ENCODE data around the gene FZR1.
"Not testable (repeated sequence)": the region's sequence is repeated elsewhere in the genome, so short reads cannot be mapped to it uniquely, and the experiment has no call there.

Gene FZR1

GRCh38 chr19:3577723-3578344 lies 71.7 kb downstream of the FZR1 start:
- Histone ChIP-seq H3K27ac (ENCODE audit: low read length) (no peak overlapping the region), H3K27me3 (ENCODE audit: control insufficient read depth, insufficient read depth, low read length) (no peaks in the 10 kb centered on the region), H3K4me1 (ENCODE audit: control insufficient read depth, low read depth, low read length) (peaks cover 6% of the 10 kb centered on the region), H3K4me3 (ENCODE audit: low read length) (no peak overlapping the region), H3K9ac (ENCODE audit: low read length) (no peak overlapping the region), H3K36me3 (ENCODE audit: control insufficient read depth, low read depth, low read length) (no peaks in the 10 kb centered on the region), H3K9me3 (ENCODE audit: control insufficient read depth, low read depth, low read length) (no peaks in the 10 kb centered on the region)

- Histone ChIP-seq H3K9me3 (ENCODE audit: control insufficient read depth, low read depth, low read length) (no peaks in the 10 kb centered on the region), H3K27ac (ENCODE audit: low read length) (no peak overlapping the region), H3K9ac (ENCODE audit: low read length) (no peak overlapping the region), H3K4me1 (ENCODE audit: control insufficient read depth, low read depth, low read length) (peaks cover 6% of the 10 kb centered on the region), H3K4me3 (ENCODE audit: low read length) (no peak overlapping the region), H3K36me3 (ENCODE audit: control insufficient read depth, low read depth, low read length) (no peaks in the 10 kb centered on the region), H3K27me3 (ENCODE audit: control insufficient read depth, insufficient read depth, low read length) (no peaks in the 10 kb centered on the region)
Observed at GRCh38 chr19:3578390-3578789, 72.3 kb downstream of the FZR1 start.

GRCh38 chr19:3580156-3580934 lies 74.2 kb downstream of the FZR1 start:
- H3K4me3 ChIP-seq (ENCODE audit: low read length), result no peak overlapping the region
- no peak overlapping the region for H3K9ac ChIP-seq (ENCODE audit: low read length)
- peaks cover 6% of the 10 kb centered on the region for H3K27me3 ChIP-seq (ENCODE audit: control insufficient read depth, insufficient read depth, low read length)
- H3K4me1 ChIP-seq (ENCODE audit: control insufficient read depth, low read depth, low read length), result peaks cover 6% of the 10 kb centered on the region
- H3K9me3 ChIP-seq (ENCODE audit: control insufficient read depth, low read depth, low read length), result no peaks in the 10 kb centered on the region
- H3K36me3 ChIP-seq (ENCODE audit: control insufficient read depth, low read depth, low read length), result no peaks in the 10 kb centered on the region
- H3K27ac ChIP-seq (ENCODE audit: low read length), result no peak overlapping the region

- not testable (repeated sequence) for H3K4me1 ChIP-seq (ENCODE audit: control insufficient read depth, low read depth, low read length)
Observed at GRCh38 chr19:3581792-3582191, 75.7 kb downstream of the FZR1 start.

GRCh38 chr19:3584036-3584802 lies 78.1 kb downstream of the FZR1 start:
- not testable (repeated sequence) for H3K27ac ChIP-seq (ENCODE audit: low read length); H3K9me3 ChIP-seq (ENCODE audit: control insufficient read depth, low read depth, low read length); H3K4me1 ChIP-seq (ENCODE audit: control insufficient read depth, low read depth, low read length); H3K36me3 ChIP-seq (ENCODE audit: control insufficient read depth, low read depth, low read length); H3K4me3 ChIP-seq (ENCODE audit: low read length); H3K9ac ChIP-seq (ENCODE audit: low read length)
- H3K27me3 ChIP-seq (ENCODE audit: control insufficient read depth, insufficient read depth, low read length), result peaks cover 30% of the 10 kb centered on the region

More at GRCh38 chr19:3581792-3582191, 75.7 kb downstream of the FZR1 start:
- H3K36me3 ChIP-seq (ENCODE audit: control insufficient read depth, low read depth, low read length); H3K9me3 ChIP-seq (ENCODE audit: control insufficient read depth, low read depth, low read length); H3K4me3 ChIP-seq (ENCODE audit: low read length); H3K9ac ChIP-seq (ENCODE audit: low read length); H3K27ac ChIP-seq (ENCODE audit: low read length): not testable (repeated sequence)
- peaks cover 20% of the 10 kb centered on the region for H3K27me3 ChIP-seq (ENCODE audit: control insufficient read depth, insufficient read depth, low read length)

GRCh38 chr19:3585301-3586126 lies 79.4 kb downstream of the FZR1 start, which contains the start of gene GIPC3:
GIPC3 (plus strand) TSS chr19:3585478; CDS start chr19:3585598, 120 bp downstream.
- Histone ChIP-seq H3K9me3 (ENCODE audit: control insufficient read depth, low read depth, low read length) (no peaks in the 10 kb centered on the region), H3K27me3 (ENCODE audit: control insufficient read depth, insufficient read depth, low read length) (peaks cover 30% of the 10 kb centered on the region), H3K4me1 (ENCODE audit: control insufficient read depth, low read depth, low read length) (no peaks in the 10 kb centered on the region), H3K36me3 (ENCODE audit: control insufficient read depth, low read depth, low read length) (no peaks in the 10 kb centered on the region), H3K9ac (ENCODE audit: low read length) (no peak within 1 kb of the TSS), H3K4me3 (ENCODE audit: low read length) (no peak within 1 kb of the TSS), H3K27ac (ENCODE audit: low read length) (no peak within 1 kb of the TSS)

GRCh38 chr19:3586127-3586626 lies 80.1 kb downstream of the FZR1 start:
- H3K36me3 ChIP-seq (ENCODE audit: control insufficient read depth, low read depth, low read length), result no peaks in the 10 kb centered on the region
- H3K9ac ChIP-seq (ENCODE audit: low read length), result no peak overlapping the region
- H3K4me3 ChIP-seq (ENCODE audit: low read length), result no peak overlapping the region
- H3K4me1 ChIP-seq (ENCODE audit: control insufficient read depth, low read depth, low read length), result no peaks in the 10 kb centered on the region
- H3K27ac ChIP-seq (ENCODE audit: low read length), result no peak overlapping the region
- peaks cover 30% of the 10 kb centered on the region for H3K27me3 ChIP-seq (ENCODE audit: control insufficient read depth, insufficient read depth, low read length)
- H3K9me3 ChIP-seq (ENCODE audit: control insufficient read depth, low read depth, low read length), result no peaks in the 10 kb centered on the region

GRCh38 chr19:3586707-3587346 lies 80.7 kb downstream of the FZR1 start:
- H3K27me3 ChIP-seq (ENCODE audit: control insufficient read depth, insufficient read depth, low read length), result peaks cover 30% of the 10 kb centered on the region
- H3K27ac ChIP-seq (ENCODE audit: low read length), result no peak overlapping the region
- H3K9me3 ChIP-seq (ENCODE audit: control insufficient read depth, low read depth, low read length), result no peaks in the 10 kb centered on the region
- H3K36me3 ChIP-seq (ENCODE audit: control insufficient read depth, low read depth, low read length), result no peaks in the 10 kb centered on the region
- H3K4me3 ChIP-seq (ENCODE audit: low read length), result no peak overlapping the region
- H3K9ac ChIP-seq (ENCODE audit: low read length), result no peak overlapping the region
- no peaks in the 10 kb centered on the region for H3K4me1 ChIP-seq (ENCODE audit: control insufficient read depth, low read depth, low read length)
